Measurements from ENCODE around the gene RSBN1L.
"Not testable (repeated sequence)": the region's sequence is repeated elsewhere in the genome, so short reads cannot be mapped to it uniquely, and the experiment has no call there.

The RSBN1L gene

DNA sequence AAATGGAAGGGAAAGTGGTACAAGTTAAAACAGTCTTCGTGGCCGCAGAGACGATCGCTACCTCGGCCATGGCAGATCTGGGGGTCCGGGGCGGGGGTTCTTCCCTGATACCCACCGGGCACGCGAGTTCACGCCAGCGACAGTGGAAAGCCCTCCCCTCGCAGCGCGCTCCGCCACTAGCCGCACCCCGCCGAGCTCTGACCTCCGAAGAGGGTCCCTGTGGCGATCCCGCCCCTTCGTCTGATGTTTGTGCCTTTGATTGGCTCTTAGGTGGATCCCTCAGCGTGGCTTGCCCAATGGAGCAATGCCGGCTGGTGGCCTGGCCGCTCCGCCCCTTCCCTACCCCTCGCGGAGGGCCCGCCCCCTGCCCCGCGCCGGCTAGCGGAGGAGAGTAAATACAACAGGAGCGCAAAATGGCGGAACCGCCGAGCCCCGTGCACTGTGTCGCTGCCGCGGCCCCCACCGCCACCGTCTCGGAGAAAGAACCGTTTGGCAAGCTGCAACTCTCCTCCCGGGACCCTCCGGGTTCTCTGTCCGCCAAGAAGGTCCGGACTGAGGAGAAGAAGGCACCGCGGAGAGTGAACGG is at the start of gene RSBN1L:
RSBN1L (plus strand) TSS at position 403 of the 586 bp plus-strand sequence; CDS start at position 414, 11 bp downstream.
- peak; percentile 99 for DNase-seq

GRCh38 chr7:77648742-77649338 is 47.4 kb upstream of the RSBN1L start:
- DNase-seq = no peak

- no peak for DNase-seq
Observed at GRCh38 chr7:77649716-77650349, 46.4 kb upstream of the RSBN1L start.

- DNase-seq = peak; percentile 61
Observed at GRCh38 chr7:77651575-77652162, 44.6 kb upstream of the RSBN1L start.

DNA sequence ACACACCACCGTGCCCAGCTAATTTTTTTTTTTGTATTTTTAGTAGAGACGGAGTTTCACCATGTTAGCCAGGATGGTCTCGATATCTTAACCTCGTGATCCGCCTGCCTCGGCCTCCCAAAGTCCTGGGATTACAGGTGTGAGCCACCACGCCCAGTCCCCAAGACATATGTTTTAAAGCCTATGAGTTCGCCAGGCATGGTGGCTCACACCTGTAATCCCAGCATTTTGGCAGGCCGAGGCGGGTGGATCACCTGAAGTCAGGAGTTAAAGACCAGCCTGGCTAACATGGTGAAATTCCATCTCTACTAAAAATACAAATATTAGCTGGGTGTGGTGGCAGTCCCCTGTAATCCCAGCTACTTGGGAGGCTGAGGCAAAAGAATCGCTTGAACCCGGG is 43.4 kb upstream of the RSBN1L start:
- DNase-seq = not testable (repeated sequence)

GRCh38 chr7:77653572-77653971 is 42.7 kb upstream of the RSBN1L start:
- DNase-seq = no peak

DNA sequence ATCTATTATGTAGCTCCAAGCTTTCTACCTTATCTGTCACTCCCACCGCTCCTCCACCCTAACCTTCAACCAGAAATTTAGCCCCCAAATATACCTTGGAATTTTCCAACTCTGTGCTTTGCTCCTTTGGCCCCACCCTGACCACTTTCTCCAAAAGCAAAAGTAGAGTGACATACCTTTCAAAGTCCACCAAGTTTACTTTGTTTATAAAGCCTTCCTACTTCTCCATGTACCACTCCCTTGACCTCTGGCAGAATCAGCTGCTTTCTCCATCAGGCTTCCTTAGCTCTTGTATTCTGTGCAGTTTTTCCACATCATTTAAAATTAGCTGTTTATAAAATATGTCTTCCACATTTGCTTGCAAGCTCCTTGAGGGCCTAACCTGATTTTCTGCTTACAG is 40.9 kb upstream of the RSBN1L start:
- no peak for DNase-seq

- DNase-seq = no peak
Observed at GRCh38 chr7:77655836-77656455, 40.3 kb upstream of the RSBN1L start.

DNA sequence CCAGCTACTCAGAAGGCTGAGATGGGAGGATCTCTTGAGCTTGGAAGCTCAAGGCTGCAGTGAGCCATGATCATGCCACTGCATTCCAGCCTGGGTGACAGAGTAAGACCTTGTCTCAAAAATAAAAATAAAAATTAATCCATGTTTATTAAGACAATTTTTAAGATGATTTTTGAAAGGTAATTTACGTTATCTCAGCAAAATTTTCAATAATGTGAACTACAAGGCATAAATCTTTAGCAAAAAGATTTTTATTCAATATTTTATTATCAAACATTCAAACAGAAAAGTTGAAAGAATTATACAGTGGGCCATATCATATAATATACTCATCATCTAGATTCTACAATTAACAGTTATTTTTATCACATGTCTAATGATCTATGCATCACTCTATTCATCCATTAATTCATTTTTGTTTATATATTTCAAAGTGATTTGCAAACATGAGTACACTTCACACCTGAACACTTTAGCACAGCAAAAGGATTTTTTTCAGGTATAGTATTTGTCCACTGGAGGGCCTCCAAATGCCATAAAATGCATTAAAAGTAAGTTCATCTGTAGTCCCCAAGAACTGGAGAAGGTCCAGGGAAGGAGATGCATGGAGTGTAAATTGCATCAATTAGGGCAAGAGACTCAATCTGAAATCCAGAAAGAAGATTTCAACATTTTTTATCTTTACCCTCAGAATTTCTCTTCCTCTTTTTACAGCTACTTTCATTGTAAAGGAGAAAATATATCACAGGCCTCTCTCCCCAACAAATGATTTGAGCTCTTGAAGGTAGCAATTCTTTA is 38.6 kb upstream of the RSBN1L start:
- peak; percentile 51 for DNase-seq

DNA sequence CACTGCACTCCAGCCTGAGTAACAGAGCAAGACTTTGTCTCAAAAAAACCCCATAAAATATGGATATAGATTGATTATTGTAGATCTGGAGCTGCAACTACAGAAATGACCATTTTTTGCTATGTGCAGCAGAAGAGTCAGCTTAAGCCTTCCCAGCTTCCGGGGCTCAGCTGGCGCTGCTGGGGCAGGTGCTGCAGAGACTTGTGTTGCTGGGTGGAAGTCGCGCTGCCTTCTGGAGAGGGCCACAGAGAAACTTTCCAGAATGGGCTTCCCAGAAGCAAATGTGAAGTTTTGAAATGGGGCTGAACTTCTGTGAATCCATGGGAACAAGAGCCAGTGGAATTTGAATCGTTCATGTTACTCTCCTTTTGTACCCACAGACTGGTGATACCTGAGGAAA is 37.3 kb upstream of the RSBN1L start:
- no peak for DNase-seq

- no peak for DNase-seq
Observed at GRCh38 chr7:77661816-77662215, 34.4 kb upstream of the RSBN1L start.

DNA sequence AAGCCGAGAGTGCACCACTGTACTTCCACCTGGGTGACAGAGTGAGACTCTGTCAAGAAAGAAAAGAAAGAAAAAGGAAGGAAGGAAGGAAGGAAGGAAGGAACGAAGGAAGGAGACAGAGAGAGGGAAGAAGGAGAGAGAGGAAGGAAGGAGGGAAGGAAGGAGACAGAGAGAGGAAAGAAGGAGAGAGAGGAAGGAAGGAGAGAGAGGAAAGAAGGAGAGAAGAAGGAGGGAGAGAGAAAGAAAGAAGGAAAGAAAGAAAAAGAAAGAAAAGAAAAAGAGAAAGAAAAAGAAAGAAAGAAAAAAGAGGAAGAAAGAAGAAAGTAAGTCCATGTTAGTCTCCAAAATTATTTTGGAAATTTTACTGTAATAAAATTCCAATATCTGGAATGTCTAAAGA is 33.4 kb upstream of the RSBN1L start:
- DNase-seq = no peak

DNA sequence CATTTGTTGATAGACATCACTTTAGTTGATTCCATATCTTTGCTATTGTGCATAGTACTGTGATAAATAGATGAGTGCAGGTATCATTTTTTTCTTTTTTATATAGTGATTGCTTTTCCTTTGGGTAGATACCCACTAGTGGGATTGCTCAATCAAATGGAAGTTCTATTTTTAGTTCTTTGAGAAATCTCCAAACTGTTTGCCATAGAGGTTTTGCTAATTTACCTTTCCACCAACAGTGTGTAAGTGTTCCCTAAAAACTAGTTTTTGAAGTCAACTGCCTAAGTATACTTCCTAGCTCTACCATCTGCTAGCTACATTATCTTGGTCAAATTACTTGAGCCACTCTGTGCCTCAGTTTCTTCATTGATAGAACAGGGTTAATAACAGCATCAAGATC is 31.5 kb upstream of the RSBN1L start:
- no peak for DNase-seq

- no peak for DNase-seq
Observed at GRCh38 chr7:77665161-77665560, 31.1 kb upstream of the RSBN1L start.

- DNase-seq = no peak
Observed at GRCh38 chr7:77667459-77668086, 28.7 kb upstream of the RSBN1L start.

- peak; percentile 44 for DNase-seq
Observed at GRCh38 chr7:77674878-77675277, 21.4 kb upstream of the RSBN1L start.

DNA sequence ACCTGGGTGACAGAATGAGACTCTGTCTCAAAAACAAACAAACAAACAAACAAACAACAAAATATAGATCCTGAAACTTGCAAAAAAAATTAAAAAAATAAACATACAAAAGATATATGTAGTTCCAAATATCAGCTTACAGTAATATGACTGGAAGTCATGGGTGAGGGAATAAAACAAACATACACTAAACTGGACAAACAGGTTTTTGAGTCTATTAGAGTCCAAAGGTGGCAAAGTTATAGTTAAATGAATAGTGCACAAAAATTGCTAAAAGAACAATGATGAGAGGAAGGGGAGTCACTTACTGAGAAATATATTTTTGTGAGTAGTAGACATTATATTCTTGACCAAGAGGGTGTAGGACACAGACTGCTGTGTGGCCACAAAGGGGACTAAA is 16.7 kb upstream of the RSBN1L start:
- no peak for DNase-seq

GRCh38 chr7:77680266-77680665 is 16.0 kb upstream of the RSBN1L start:
- DNase-seq = no peak

GRCh38 chr7:77684030-77684429 is 12.2 kb upstream of the RSBN1L start:
- no peak for DNase-seq

- no peak for DNase-seq
Observed at GRCh38 chr7:77685233-77685632, 11.0 kb upstream of the RSBN1L start.

DNA sequence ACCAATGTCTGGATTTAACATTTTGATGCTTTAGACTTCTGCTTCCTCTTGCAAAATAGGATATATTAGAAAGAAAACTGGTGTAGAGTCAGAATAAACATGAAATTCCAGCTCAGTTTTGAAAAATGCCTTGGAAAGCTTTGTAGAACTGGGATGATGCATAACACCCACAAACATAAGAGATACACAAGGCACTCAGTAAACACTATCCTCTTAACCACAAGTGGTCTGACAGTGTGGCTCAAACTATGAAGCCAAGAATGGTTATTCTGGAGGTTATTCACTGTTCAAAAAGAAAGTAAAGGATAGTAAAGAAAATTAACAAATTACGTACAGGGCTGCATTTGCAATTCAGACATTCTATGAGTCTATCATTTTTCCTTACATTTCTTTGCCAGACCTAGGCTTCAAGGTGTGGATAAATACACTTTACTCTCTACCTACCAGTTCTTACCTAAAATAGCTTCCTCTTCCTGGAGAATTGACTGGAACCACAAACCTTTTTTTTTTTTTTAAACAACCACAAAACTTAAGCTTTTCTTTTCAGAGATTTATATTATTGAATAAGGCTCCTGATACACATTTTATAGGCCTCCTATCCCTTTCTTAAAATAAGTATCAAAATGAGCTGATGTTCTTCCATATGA is 9.0 kb upstream of the RSBN1L start:
- no peak for DNase-seq

- DNase-seq = peak; percentile 70
Observed at GRCh38 chr7:77687747-77688144, 8.5 kb upstream of the RSBN1L start.
